ENCODE data around the gene NUP93.

DNA sequence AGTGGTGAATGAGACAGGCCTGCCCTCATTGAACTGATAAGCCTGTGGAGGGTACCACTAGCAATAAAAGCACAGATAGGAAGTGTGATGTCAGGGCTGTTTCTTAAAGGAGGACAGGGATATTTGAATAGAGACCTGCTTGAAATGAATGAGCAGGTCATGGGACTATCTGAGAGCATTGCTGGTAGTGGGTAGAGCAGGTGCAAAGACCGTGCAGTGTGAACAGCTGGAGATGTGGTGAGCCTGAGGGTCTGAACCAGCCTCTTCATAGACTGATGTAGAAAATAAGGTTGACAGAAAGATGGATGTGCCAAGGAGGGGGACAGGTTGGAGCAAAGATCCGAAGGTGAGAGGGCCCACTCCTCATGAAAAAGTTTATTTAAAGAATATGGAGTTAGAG is 2.4 kb downstream of the NUP93 start:
- TF ChIP-seq POLR2A (IDR thresholded peaks at IDR 0.05; ENCODE audit: control extremely low read depth in 1 of 2, low read depth in 2 of 2, low read length in 2 of 2): no peak
- TF ChIP-seq, protein P1, sequence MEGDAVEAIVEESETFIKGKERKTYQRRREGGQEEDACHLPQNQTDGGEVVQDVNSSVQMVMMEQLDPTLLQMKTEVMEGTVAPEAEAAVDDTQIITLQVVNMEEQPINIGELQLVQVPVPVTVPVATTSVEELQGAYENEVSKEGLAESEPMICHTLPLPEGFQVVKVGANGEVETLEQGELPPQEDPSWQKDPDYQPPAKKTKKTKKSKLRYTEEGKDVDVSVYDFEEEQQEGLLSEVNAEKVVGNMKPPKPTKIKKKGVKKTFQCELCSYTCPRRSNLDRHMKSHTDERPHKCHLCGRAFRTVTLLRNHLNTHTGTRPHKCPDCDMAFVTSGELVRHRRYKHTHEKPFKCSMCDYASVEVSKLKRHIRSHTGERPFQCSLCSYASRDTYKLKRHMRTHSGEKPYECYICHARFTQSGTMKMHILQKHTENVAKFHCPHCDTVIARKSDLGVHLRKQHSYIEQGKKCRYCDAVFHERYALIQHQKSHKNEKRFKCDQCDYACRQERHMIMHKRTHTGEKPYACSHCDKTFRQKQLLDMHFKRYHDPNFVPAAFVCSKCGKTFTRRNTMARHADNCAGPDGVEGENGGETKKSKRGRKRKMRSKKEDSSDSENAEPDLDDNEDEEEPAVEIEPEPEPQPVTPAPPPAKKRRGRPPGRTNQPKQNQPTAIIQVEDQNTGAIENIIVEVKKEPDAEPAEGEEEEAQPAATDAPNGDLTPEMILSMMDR (IDR thresholded peaks at IDR 0.05; ENCODE audit: control extremely low read depth in 1 of 3, insufficient read depth in 1 of 3, low read depth in 1 of 3, low read length in 3 of 3): no peak

All from H1 (cell line).